OCI-LY7 (cell line): Measurements from ENCODE around the gene CEP104. TPM values are rescaled to one million over a fixed set of nuclear protein-coding genes. Genes with fewer than 3 reads are reported as not detected.

Experiments used
- BruUV-seq: library from RNA; stranded (reverse); fragments of 400-500 nt; replicated peaks from 2 replicates; lab custom pipeline; 2021; lab: Mats Ljungman, UMichigan
- CTCF ChIA-PET: fragments of 300-600 bp; sonication (Branson Sonifier 250); formaldehyde crosslinking; loops from one replicate; lab custom pipeline; 2022; ENCODE audit warnings: antibody characterized with exemption; ENCODE audit not compliant: unreplicated experiment; lab: Charles Lee
- POLR2A ChIA-PET: fragments of 300-600 bp; sonication (Branson Sonifier 250); formaldehyde crosslinking; loops from one replicate; lab custom pipeline; 2022; ENCODE audit warnings: antibody characterized with exemption; lab: Charles Lee
- DNase-seq: peaks from one replicate; pipeline ENCODE4 v3.0.0-alpha.2; 2015; ENCODE audit warnings: low spot score
- H2AFZ ChIP-seq: fragments of 200-600 bp; sonication (generic), shearing (Covaris generic); 2 replicates; pipeline ENCODE4 v1.6.1; 2014; ENCODE audit warnings: mild to moderate bottlenecking, antibody characterized with exemption, low read length, moderate library complexity
- H3K27ac ChIP-seq: fragments of 200-600 bp; sonication (generic); 2 replicates; pipeline ENCODE4 v1.5.1; 2014; ENCODE audit warnings: mixed run types, low read depth, mild to moderate bottlenecking, moderate library complexity, low read length, inconsistent platforms; ENCODE audit not compliant: poor library complexity, severe bottlenecking
- H3K36me3 ChIP-seq: fragments of 200-600 bp; sonication (generic); 2 replicates; pipeline ENCODE4 v1.6.1; 2014; ENCODE audit warnings: mild to moderate bottlenecking, antibody characterized with exemption, low read length, moderate library complexity, mixed read lengths; ENCODE audit not compliant: insufficient read depth
- H3K4me1 ChIP-seq: fragments of 200-600 bp; sonication (generic); 2 replicates; pipeline ENCODE4 v1.5.1; 2014; ENCODE audit warnings: mild to moderate bottlenecking, low read length; ENCODE audit not compliant: insufficient read depth, poor library complexity, severe bottlenecking
- H3K4me2 ChIP-seq: fragments of 200-600 bp; sonication (generic); 2 replicates; pipeline ENCODE4 v1.6.1; 2014; ENCODE audit warnings: mild to moderate bottlenecking, low read length
- H3K4me3 ChIP-seq: fragments of 200-600 bp; sonication (generic); 2 replicates; pipeline ENCODE4 v1.5.1; 2014; ENCODE audit warnings: mild to moderate bottlenecking, low read depth, low read length; ENCODE audit not compliant: poor library complexity, severe bottlenecking
- H3K79me2 ChIP-seq: fragments of 200-600 bp; sonication (generic); 2 replicates; pipeline ENCODE4 v1.6.1; 2016; ENCODE audit warnings: low read depth, mild to moderate bottlenecking, low read length, moderate library complexity, mixed read lengths; ENCODE audit not compliant: insufficient read depth
- H3K9me2 ChIP-seq: fragments of 200-600 bp; sonication (generic); 2 replicates; pipeline ENCODE4 v1.6.1; 2016; ENCODE audit warnings: mild to moderate bottlenecking, low read length, mixed read lengths; ENCODE audit not compliant: insufficient read depth
- H3K9me3 ChIP-seq: fragments of 200-600 bp; sonication (generic); 2 replicates; pipeline ENCODE4 v1.6.1; 2014; ENCODE audit warnings: mild to moderate bottlenecking, mixed run types, low read length, mixed read lengths
- H4K20me1 ChIP-seq: fragments of 200-600 bp; sonication (generic); 2 replicates; pipeline ENCODE4 v1.6.1; 2014; ENCODE audit warnings: mild to moderate bottlenecking, antibody characterized with exemption, low read length, moderate library complexity, mixed read lengths; ENCODE audit not compliant: insufficient read depth
- EZH2phosphoT487 ChIP-seq: fragments of 200-600 bp; sonication (generic); IDR thresholded peaks from 2 replicates; pipeline ENCODE4 v1.6.1; 2018; ENCODE audit warnings: low read depth, borderline replicate concordance, mild to moderate bottlenecking, mixed run types, antibody characterized with exemption, low read length, moderate library complexity, mixed read lengths
- intact Hi-C: fragments of 100-400 bp; cut with micrococcal nuclease; formaldehyde crosslinking; loops from one replicate; pipeline ENCODE4 v1.10.0; 2022; ENCODE audit not compliant: unreplicated experiment
- total RNA-seq, 2 experiments: library from RNA; depleted of rRNA in 1 of 2; stranded (reverse); fragments of >200 nt in 1 of 2; shearing (Covaris generic) in 1 of 2; gene quantifications; 2 replicates each; pipeline ENCODE4 v1.2.3, GENCODE V29; 2014 to 2022
- TF ChIP-seq, protein P1 (sequence below): fragments of 200-600 bp; sonication (generic); conservative IDR thresholded peaks from 2 replicates; pipeline ENCODE4 v1.5.1; 2014; ENCODE audit warnings: mild to moderate bottlenecking, antibody characterized with exemption, low read length, moderate library complexity, mixed read lengths

Gene CEP104
- total RNA-seq, 2 experiments from 2014 or later = 26.8 to 71.0 TPM

DNA sequence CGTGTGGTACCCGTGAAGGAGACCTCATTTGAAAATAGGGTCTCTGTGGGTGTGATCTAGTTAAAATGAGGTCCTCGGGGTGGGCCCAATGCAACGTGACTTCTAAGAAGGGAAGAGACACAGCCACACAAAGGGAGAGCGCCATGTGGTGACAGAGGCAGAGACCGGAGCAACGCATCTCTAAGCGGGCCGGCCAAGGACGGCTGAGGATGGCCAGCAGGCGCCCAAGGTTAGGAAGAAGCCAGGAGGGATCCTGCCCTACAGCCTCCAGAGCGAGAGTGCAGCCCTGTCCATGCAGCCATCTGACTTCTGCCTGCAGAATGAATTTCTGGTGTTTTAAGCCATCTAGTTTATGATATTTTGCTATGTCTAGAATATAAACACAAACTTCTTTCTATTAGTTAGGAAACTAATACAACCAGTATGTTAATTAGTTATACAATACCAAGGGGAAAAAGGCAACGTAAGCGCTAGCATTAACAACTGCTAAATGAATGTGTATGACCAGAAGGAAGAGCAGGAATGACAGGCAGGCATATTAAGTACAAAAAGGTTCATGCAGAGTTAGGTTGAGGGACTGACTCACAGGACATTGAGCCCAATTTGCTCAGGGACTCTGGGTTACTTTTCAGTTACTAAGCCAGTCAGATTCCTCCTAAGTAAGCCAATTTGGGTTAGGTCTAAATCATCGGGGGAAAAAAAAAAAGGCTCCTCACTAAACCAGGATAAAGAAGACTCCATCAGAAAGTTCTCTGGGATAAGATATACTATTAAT is 4.1 kb downstream of the CEP104 start:
- intact Hi-C loops = no loop called here
- ChIA-PET CTCF (no interaction called here), POLR2A (no interaction called here)
- H3K9me2 ChIP-seq = no peaks in the 10 kb centered on the region
- peaks cover 11% of the 10 kb centered on the region for H3K4me1 ChIP-seq
- H2AFZ ChIP-seq = no peak overlapping the region
- TF ChIP-seq EZH2phosphoT487 = no peak
- TF ChIP-seq, protein P1, sequence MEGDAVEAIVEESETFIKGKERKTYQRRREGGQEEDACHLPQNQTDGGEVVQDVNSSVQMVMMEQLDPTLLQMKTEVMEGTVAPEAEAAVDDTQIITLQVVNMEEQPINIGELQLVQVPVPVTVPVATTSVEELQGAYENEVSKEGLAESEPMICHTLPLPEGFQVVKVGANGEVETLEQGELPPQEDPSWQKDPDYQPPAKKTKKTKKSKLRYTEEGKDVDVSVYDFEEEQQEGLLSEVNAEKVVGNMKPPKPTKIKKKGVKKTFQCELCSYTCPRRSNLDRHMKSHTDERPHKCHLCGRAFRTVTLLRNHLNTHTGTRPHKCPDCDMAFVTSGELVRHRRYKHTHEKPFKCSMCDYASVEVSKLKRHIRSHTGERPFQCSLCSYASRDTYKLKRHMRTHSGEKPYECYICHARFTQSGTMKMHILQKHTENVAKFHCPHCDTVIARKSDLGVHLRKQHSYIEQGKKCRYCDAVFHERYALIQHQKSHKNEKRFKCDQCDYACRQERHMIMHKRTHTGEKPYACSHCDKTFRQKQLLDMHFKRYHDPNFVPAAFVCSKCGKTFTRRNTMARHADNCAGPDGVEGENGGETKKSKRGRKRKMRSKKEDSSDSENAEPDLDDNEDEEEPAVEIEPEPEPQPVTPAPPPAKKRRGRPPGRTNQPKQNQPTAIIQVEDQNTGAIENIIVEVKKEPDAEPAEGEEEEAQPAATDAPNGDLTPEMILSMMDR = no peak
- no peaks in the 10 kb centered on the region for H3K9me3 ChIP-seq
- no peak overlapping the region for H3K4me3 ChIP-seq
- DNase-seq = no peak
- H3K79me2 ChIP-seq = peaks cover 34% of the 10 kb centered on the region
- H4K20me1 ChIP-seq = peaks cover 7% of the 10 kb centered on the region; the same call in 1 of the 2 replicates
- no peak overlapping the region for H3K27ac ChIP-seq
- H3K4me2 ChIP-seq = no peak overlapping the region
- peaks cover 42% of the 10 kb centered on the region for H3K36me3 ChIP-seq
- no TSS peak for BruUV-seq

DNA sequence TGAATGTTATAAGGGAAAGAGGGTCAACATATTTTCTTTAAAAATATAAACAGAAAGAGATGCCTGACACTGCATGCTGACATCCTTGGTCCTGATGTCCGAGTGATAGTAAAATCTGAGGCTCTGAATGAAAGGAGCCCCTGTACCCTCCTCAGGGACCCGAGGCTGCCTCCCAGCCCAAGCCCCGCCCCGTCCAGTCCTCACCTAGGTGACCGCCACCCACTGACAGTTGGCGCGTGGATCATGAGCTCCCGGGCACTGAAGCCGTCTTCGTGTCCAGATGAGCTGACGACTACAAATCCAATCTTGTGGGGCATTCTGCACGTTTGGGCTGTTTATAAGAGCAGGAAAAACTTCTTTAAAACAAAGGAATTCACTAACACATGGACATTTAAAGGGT is 4.9 kb downstream of the CEP104 start:
- CTCF ChIA-PET = no interaction called here
- BruUV-seq = no TSS peak
- TF ChIP-seq, protein P1 = no peak
- TF ChIP-seq EZH2phosphoT487 = no peak

DNA sequence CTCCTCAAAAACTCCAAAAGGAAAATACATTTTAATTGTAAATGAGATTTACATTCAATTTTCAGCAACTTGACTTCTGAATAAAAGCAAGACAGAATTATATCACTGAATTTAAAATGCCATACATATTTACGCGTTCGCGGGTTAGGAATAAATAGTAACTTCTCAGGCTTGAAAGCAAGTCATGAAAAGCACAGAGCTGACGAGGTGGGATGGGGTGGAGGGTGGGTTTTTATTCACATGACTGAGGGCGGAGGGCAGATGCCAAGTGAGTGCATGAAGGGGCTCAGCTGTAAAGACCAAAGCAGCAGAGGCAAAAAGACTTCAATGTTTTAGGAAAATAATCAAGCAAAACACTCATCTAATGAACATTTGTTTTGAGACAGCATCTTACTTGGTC is 5.7 kb downstream of the CEP104 start:
- Histone ChIP-seq H3K9me3 (no peaks in the 10 kb centered on the region), H3K9me2 (no peaks in the 10 kb centered on the region), H3K27ac (no peak overlapping the region), H3K4me2 (no peak overlapping the region), H3K4me3 (no peak overlapping the region), H2AFZ (no peak overlapping the region), H3K36me3 (peaks cover 57% of the 10 kb centered on the region), H3K4me1 (peaks cover 9% of the 10 kb centered on the region), H4K20me1 (peaks cover 6% of the 10 kb centered on the region; the same call in 1 of the 2 replicates), H3K79me2 (peaks cover 28% of the 10 kb centered on the region)
- TF ChIP-seq EZH2phosphoT487 = no peak
- TF ChIP-seq, protein P1 = no peak
- DNase-seq = no peak
- POLR2A ChIA-PET = no interaction called here
- no TSS peak for BruUV-seq
- CTCF ChIA-PET = no interaction called here
- intact Hi-C loops = no loop called here

More for the DNA sequence above, 4.9 kb downstream of the CEP104 start:
- no peak overlapping the region for H3K4me3 ChIP-seq
- H3K4me1 ChIP-seq = peaks cover 9% of the 10 kb centered on the region
- no peaks in the 10 kb centered on the region for H3K9me2 ChIP-seq
- H2AFZ ChIP-seq = no peak overlapping the region
- H4K20me1 ChIP-seq = peaks cover 7% of the 10 kb centered on the region; the same call in 1 of the 2 replicates
- POLR2A ChIA-PET = no interaction called here
- no peak overlapping the region for H3K4me2 ChIP-seq
- DNase-seq = no peak
- intact Hi-C loops = no loop called here
- H3K36me3 ChIP-seq = peaks cover 50% of the 10 kb centered on the region
- no peak overlapping the region for H3K27ac ChIP-seq
- peaks cover 31% of the 10 kb centered on the region for H3K79me2 ChIP-seq
- H3K9me3 ChIP-seq = no peaks in the 10 kb centered on the region
